GM21367 (cell line): Measurements from ENCODE around the gene SRP9.
"Not testable (repeated sequence)": the region's sequence is repeated elsewhere in the genome, so short reads cannot be mapped to it uniquely, and the experiment has no call there.

ENCODE experiments used
- ATAC-seq: cut with Tn5 transposase; IDR thresholded peaks from one replicate; pipeline ENCODE4 v1.9.1; 2021; ENCODE audit not compliant: unreplicated experiment

SRP9 gene

GRCh38 chr1:225755671-225756319 is 21.8 kb upstream of the SRP9 start:
- ATAC-seq = no peak

- ATAC-seq = no peak
Measured at GRCh38 chr1:225757927-225758656, 19.5 kb upstream of the SRP9 start.

GRCh38 chr1:225759972-225760371 is 17.7 kb upstream of the SRP9 start:
- ATAC-seq = not testable (repeated sequence)

- ATAC-seq = no peak
Measured at GRCh38 chr1:225760531-225760930, 17.1 kb upstream of the SRP9 start.

GRCh38 chr1:225761395-225761794 is 16.2 kb upstream of the SRP9 start:
- ATAC-seq = not testable (repeated sequence)

- ATAC-seq = no peak
Measured at GRCh38 chr1:225762002-225762441, 15.6 kb upstream of the SRP9 start.

- no peak for ATAC-seq
Measured at GRCh38 chr1:225762444-225762843, 15.2 kb upstream of the SRP9 start.

- ATAC-seq = no peak
Measured at GRCh38 chr1:225763716-225764548, 13.7 kb upstream of the SRP9 start.

- ATAC-seq = no peak
Measured at GRCh38 chr1:225765982-225766674, 11.5 kb upstream of the SRP9 start.

- no peak for ATAC-seq
Measured at GRCh38 chr1:225766967-225767633, 10.5 kb upstream of the SRP9 start.

- ATAC-seq = no peak
Measured at GRCh38 chr1:225767634-225768540, 9.7 kb upstream of the SRP9 start.

GRCh38 chr1:225768662-225769426 is 8.8 kb upstream of the SRP9 start:
- no peak for ATAC-seq

GRCh38 chr1:225769687-225770086 is 7.9 kb upstream of the SRP9 start:
- no peak for ATAC-seq

- ATAC-seq = no peak
Measured at GRCh38 chr1:225770561-225771248, 6.9 kb upstream of the SRP9 start.

- ATAC-seq = no peak
Measured at GRCh38 chr1:225771661-225772322, 5.8 kb upstream of the SRP9 start.

- ATAC-seq = no peak
Measured at GRCh38 chr1:225772323-225772768, 5.3 kb upstream of the SRP9 start.

GRCh38 chr1:225772848-225773247 is 4.8 kb upstream of the SRP9 start:
- no peak for ATAC-seq
